GM18873 (cell line): ENCODE data around the gene MEIS1.

Experiments
- ATAC-seq: cut with Tn5 transposase; IDR thresholded peaks from one replicate; pipeline ENCODE4 v1.9.1; 2021; ENCODE audit warnings: mild to moderate bottlenecking, moderate library complexity, moderate number of reproducible peaks; ENCODE audit not compliant: unreplicated experiment, low FRiP score

Gene MEIS1

GRCh38 chr2:66530651-66531050 lies 95.7 kb downstream of the MEIS1 start:
- ATAC-seq: no peak

- no peak for ATAC-seq
Measured at GRCh38 chr2:66531155-66531554, 96.2 kb downstream of the MEIS1 start.

GRCh38 chr2:66531567-66531966 lies 96.6 kb downstream of the MEIS1 start:
- no peak for ATAC-seq

GRCh38 chr2:66532972-66533868 lies 98.3 kb downstream of the MEIS1 start:
- no peak for ATAC-seq

GRCh38 chr2:66534461-66534860 lies 99.5 kb downstream of the MEIS1 start:
- no peak for ATAC-seq

- no peak for ATAC-seq
Measured at GRCh38 chr2:66535574-66536289, 100.8 kb downstream of the MEIS1 start.

- no peak for ATAC-seq
Measured at GRCh38 chr2:66536290-66536673, 101.4 kb downstream of the MEIS1 start.

- no peak for ATAC-seq
Measured at GRCh38 chr2:66536997-66537396, 102.1 kb downstream of the MEIS1 start.

GRCh38 chr2:66538291-66538690 lies 103.4 kb downstream of the MEIS1 start:
- ATAC-seq: no peak

GRCh38 chr2:66539452-66539851 lies 104.5 kb downstream of the MEIS1 start:
- ATAC-seq: no peak

- no peak for ATAC-seq
Measured at GRCh38 chr2:66541646-66542045, 106.7 kb downstream of the MEIS1 start.

GRCh38 chr2:66543257-66543767 lies 108.4 kb downstream of the MEIS1 start:
- ATAC-seq: no peak

- no peak for ATAC-seq
Measured at GRCh38 chr2:66544258-66544657, 109.3 kb downstream of the MEIS1 start.

- ATAC-seq: no peak
Measured at GRCh38 chr2:66545258-66545657, 110.3 kb downstream of the MEIS1 start.

- ATAC-seq: no peak
Measured at GRCh38 chr2:66547118-66547517, 112.2 kb downstream of the MEIS1 start.

GRCh38 chr2:66547887-66548286 lies 113.0 kb downstream of the MEIS1 start:
- ATAC-seq: no peak

GRCh38 chr2:66548422-66548821 lies 113.5 kb downstream of the MEIS1 start:
- no peak for ATAC-seq

GRCh38 chr2:66550826-66551225 lies 115.9 kb downstream of the MEIS1 start:
- no peak for ATAC-seq

GRCh38 chr2:66553370-66553769 lies 118.4 kb downstream of the MEIS1 start:
- no peak for ATAC-seq

GRCh38 chr2:66555091-66555490 lies 120.2 kb downstream of the MEIS1 start:
- ATAC-seq: no peak

GRCh38 chr2:66555501-66556324 lies 120.8 kb downstream of the MEIS1 start:
- no peak for ATAC-seq
